Activated naive CD4-positive, alpha-beta T cell treated with Interleukin-2 at 50 U/mL for 16 hours (primary cell): ENCODE measurements around the gene KRT82.

ENCODE experiments used
- DNase-seq: peaks from one replicate; pipeline ENCODE4 v3.0.0-alpha.2; 2020

Gene KRT82

GRCh38 chr12:52379536-52379935, 26.6 kb downstream of the KRT82 start:
- DNase-seq, result no peak

DNA sequence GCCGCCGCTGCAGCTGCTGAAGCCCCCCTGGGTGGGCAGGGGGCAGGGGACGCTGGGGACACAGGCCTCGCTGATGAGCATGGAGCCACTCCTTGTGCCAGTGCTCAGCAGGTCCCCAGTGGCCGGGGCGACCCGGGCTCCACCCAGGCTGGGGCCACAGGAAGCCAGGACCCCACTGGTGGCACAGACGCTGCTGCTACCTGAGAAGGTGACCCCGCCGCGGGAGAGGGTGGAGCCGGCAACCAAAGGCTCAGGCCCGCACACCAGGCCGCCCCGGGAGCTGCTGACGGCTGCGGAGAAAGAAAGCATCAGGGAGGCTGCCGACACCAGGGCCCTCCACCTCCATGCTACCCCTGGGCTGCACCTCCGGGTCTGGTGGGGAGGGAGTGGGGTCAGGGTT, 28.0 kb downstream of the KRT82 start:
- no peak for DNase-seq

- no peak for DNase-seq
Measured at GRCh38 chr12:52377266-52377665, 28.9 kb downstream of the KRT82 start.

- peak; percentile 46 for DNase-seq
Measured at GRCh38 chr12:52372216-52373154, 33.6 kb downstream of the KRT82 start.

- no peak for DNase-seq
Measured at GRCh38 chr12:52371716-52372115, 34.4 kb downstream of the KRT82 start.

GRCh38 chr12:52370926-52371608, 35.1 kb downstream of the KRT82 start:
- DNase-seq, result no peak

DNA sequence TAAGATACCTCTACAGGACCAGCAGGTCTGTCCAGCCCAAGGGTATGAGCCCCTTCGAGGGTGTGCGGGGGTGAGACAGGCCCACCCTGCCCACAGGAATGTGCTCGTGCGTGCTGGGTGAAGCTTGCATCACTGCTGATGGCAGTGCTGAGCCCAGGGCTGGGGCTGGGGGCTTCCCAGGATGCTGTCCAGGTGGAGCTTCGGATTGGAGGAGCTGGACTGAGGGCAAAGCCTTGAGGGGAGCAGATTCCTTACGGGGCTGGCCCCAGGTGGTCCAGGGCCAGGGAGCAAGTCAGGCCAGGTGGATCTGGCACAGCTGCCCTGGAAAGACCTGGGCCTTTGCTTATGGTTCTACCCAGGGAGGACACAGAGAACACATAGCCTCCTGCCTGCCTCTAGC, 36.3 kb downstream of the KRT82 start:
- no peak for DNase-seq

DNA sequence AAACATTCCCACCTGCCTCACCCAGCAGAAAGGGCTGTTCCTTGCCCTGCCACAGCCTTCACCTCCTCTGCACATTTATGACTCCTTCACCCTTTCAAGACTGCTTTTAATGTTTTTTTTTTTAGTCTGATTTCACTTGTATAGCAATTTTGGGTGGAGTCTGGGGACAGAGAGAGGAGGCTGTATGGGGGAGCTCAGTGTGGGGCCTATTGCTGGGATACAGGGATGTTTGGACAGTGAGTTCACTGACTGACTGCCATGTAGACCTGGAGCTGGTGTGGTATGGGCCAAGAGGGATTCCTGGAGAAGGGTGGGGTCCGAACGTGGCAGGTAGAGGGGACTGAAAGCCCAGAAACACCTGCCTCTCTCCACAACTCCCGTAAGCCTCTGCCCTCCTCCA, 36.9 kb downstream of the KRT82 start:
- no peak for DNase-seq

DNA sequence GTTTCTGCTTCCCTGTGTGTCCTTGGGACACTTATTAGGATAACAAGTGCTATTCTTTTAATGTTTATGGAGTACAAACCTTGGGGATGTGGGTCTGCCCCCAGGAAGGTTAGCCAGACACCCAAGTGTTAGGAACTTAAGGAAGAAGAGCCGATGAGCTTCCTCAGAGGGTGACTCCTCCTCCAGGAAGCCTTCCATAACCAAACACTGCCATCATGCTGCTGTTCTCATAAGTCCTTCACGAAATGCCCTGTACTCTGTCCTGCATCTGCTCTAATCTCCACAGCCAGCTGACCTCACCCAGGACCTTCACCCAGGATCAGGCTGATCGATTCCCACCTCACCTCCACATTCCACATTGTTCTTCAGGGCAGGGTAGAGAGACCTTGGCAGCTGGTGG, 37.6 kb downstream of the KRT82 start:
- DNase-seq, result no peak

DNA sequence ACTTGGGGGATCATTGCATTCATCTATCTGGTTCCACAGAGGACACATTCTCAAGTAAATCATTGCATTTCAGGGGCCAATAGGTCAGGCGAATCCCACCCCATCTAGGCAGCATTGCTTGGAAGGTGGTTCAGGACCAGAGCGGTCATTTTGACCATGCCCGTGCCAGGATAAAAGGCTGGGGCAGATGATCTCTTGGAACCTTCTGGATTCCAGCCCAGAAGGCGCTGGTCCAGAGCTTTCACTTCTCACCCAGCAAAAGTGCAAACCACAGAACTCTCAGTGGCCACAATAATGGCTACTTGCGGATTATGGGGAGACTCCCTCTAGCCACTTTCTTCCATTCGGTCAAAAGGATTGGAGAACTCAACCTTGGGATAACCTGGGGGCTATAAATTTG, 38.3 kb downstream of the KRT82 start:
- DNase-seq, result no peak

- DNase-seq, result no peak
Measured at GRCh38 chr12:52366738-52367485, 39.2 kb downstream of the KRT82 start, which contains the start of gene KRT85. Gene KRT85 (minus strand): TSS chr12:52367481. CDS start chr12:52367405, 76 bp downstream.

- no peak for DNase-seq
Measured at GRCh38 chr12:52364901-52365489, 41.1 kb downstream of the KRT82 start.

DNA sequence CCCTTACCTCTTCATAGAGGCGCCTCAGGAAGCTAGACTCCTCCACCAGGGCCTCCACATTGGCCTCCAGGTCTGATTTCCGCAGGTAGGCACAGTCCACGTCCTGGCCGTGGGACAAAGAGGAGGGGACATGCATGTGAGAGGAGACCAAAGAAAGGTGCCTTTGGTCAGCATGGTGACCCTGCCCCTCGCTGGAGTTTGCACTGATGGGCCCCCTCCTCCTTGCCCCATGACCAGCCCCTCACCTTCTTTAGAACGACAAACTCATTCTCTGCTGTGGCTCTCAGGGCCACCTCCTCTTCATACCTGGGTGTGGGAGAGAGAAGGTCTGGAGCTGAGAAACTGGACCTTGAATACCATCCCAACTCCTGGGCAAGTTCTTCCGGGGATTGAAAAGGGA, 42.1 kb downstream of the KRT82 start:
- no peak for DNase-seq

- no peak for DNase-seq
Measured at GRCh38 chr12:52363111-52363679, 42.9 kb downstream of the KRT82 start.

DNA sequence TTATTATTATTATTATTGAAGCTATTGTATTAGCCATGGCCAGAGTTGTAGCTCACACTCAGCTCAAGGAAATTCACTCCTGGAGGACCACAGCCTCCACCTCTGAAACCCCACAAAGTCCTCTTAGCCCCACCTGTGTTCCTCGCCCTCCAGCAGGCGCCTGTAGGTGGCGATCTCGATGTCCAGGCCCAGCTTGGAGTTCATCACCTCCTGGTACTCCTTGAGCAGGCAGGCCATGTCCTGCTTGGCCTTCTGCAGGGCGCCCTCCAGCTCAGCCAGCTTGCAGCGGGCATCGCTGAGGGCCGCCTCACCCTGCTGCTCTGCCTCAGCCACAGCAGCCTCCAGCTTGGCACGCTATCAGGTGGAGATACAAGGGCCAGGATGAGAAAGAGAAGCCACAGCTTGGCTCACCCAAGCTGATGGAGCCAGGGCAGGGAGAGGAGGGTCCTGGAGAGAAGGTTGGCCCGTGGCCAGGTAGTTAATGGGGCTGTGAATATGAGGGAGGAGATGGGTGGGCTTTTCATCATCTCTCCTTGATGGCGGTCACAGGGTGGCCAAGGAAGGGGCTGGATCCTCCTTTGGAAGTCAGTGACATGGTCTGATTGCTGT, 43.9 kb downstream of the KRT82 start:
- no peak for DNase-seq

DNA sequence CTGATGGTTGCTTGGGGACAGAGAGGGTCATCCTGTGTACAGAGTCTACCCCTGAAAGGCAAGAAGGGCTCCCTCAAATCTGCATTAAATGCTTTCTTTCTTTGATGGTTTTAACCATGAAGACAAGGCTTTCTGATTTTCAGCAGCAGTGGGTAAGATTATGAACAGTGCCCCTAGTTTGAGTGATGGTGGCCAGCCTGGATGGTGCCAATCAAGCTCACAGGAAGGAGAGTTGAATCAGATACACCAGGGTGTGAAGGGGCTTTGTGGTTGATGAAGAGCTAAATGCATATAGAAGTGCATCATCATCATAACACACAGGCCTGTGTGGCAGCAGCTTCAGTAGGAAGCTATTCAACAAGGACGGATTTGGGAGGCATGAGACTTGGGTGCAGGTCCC, 44.6 kb downstream of the KRT82 start:
- no peak for DNase-seq

- DNase-seq, result no peak
Measured at GRCh38 chr12:52360663-52361271, 45.4 kb downstream of the KRT82 start.

- no peak for DNase-seq
Measured at GRCh38 chr12:52360106-52360662, 46.0 kb downstream of the KRT82 start.

- DNase-seq, result no peak
Measured at GRCh38 chr12:52359621-52360061, 46.5 kb downstream of the KRT82 start.

- DNase-seq, result no peak
Measured at GRCh38 chr12:52358575-52359350, 47.4 kb downstream of the KRT82 start.
